Skeletal muscle satellite cell (primary cell): ENCODE data around the gene DELE1.
"Not testable (repeated sequence)": the region's sequence is repeated elsewhere in the genome, so short reads cannot be mapped to it uniquely, and the experiment has no call there.

Source experiments
- H3K27me3 ChIP-seq: 2 replicates; pipeline ENCODE4 v1.7.0; 2013; ENCODE audit warnings: low read length; ENCODE audit not compliant: control insufficient read depth, insufficient read depth
- H3K36me3 ChIP-seq: 2 replicates; pipeline ENCODE4 v1.7.0; 2013; ENCODE audit warnings: mild to moderate bottlenecking, control low read depth, low read length; ENCODE audit not compliant: insufficient read depth
- H3K4me1 ChIP-seq: 2 replicates; pipeline ENCODE4 v1.7.0; 2013; ENCODE audit warnings: low read length; ENCODE audit not compliant: control insufficient read depth, insufficient read depth
- H3K4me2 ChIP-seq: 2 replicates; pipeline ENCODE4 v1.7.0; 2013; ENCODE audit warnings: mild to moderate bottlenecking, low read length
- H3K4me3 ChIP-seq: 2 replicates; pipeline ENCODE4 v1.7.0; 2013; ENCODE audit warnings: low read length
- H3K9ac ChIP-seq: 2 replicates; pipeline ENCODE4 v1.7.0; 2013; ENCODE audit warnings: mild to moderate bottlenecking, low read depth, low read length, moderate library complexity
- H3K9me3 ChIP-seq: replicated peaks from 2 replicates; pipeline ENCODE4 v1.7.0; 2013; ENCODE audit warnings: mild to moderate bottlenecking, control low read depth, low read length

DELE1 gene

DNA sequence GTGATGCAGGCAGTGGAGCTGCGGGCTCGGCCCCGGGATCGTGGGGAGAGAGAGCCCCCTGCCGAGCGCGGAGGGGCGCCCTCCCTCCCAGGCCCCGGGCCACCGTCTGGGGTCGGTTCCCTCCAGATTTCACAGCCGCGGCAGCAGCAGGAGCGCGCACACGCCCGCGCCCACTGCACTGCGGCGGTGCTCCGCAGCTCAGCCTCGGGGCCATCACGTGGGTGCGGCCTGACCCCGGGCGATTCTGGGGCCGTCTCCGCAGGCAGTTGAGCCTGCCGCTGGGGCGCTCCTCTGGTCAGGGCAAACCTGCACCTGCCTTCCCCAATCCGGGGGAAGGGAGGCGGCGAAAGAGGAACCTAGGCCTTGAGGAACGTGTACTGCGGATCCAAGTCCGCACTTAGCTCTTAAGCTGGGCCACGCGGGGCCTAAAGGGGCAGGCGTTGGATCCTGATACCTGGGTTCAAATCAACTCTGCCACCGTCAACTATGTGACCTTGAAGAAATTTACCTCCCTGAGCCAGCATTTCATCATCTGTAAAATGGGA is 9.4 kb upstream of the DELE1 start:
- Histone ChIP-seq H3K9me3 (no peaks in the 10 kb centered on the region), H3K36me3 (no peaks in the 10 kb centered on the region), H3K4me2 (peak overlapping the region; percentile 85), H3K4me3 (peak overlapping the region; percentile 67), H3K9ac (peak overlapping the region; percentile 25), H3K4me1 (no peaks in the 10 kb centered on the region), H3K27me3 (peaks cover 53% of the 10 kb centered on the region)

DNA sequence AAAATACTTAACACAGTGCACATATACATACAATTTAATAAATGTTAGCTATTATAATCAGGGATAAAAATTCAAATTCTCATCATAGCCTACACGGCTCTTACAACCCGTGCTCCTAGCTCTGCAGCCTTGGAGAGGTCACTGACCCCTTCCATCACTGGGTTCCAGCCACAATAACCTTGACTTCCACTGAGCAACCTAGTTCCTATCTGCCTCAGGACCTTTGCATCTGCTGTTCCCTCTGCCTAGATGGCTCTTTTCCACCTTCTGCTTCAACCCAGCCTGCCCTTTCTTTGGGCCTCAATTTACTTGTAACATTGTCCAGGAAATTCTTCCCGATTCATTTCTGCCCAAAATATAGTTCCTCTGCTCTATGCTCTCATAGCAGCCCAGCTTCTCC is 8.9 kb upstream of the DELE1 start:
- Histone ChIP-seq H3K4me3 (no peak overlapping the region), H3K27me3 (peaks cover 53% of the 10 kb centered on the region), H3K9me3 (no peaks in the 10 kb centered on the region), H3K4me1 (no peaks in the 10 kb centered on the region), H3K9ac (no peak overlapping the region), H3K36me3 (no peaks in the 10 kb centered on the region), H3K4me2 (no peak overlapping the region)

DNA sequence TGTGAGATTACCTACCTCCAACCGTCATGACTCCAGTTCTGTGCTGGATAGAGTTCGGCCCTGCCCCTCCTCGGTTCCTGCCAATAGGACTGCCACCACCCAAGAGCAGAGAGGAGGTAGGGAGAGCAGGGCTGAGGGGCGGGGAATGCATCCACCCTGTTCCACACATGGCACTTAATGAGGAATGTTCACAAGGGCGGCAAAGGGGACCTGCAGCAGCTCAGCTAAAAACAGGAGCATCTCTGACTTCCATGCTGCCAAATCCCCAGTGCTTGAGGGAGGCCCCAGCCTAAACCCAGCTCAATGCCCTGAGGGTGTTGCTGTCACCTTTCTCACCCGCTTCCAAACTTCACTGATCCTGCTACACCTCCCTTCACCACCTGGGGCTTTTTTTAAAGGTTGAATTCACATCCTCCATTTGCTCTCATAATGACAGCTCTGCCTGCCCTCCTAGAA is 7.8 kb upstream of the DELE1 start:
- Histone ChIP-seq H3K9me3 (no peaks in the 10 kb centered on the region), H3K27me3 (peaks cover 50% of the 10 kb centered on the region), H3K9ac (no peak overlapping the region), H3K4me2 (no peak overlapping the region), H3K4me3 (no peak overlapping the region), H3K4me1 (no peaks in the 10 kb centered on the region), H3K36me3 (no peaks in the 10 kb centered on the region)

DNA sequence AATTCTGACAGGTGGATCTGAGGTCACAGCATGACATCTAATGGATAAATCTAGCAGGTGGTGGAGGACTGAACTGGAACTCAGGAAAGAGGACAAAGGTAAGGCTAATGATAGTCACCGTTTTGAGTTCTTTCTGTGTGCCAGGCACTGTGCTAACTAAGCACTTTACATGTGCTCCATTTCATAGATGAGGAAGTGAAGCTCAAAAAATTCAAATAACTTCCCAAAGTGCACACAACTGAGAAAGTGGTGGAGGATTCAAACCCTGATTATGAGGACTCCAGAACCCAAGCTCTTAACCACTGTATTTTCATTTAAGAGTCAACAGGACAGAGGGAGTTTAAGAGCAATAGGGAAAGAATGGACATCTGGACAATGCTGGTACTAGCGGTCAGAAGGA is 7.1 kb upstream of the DELE1 start:
- Histone ChIP-seq H3K9ac (no peak overlapping the region), H3K4me2 (no peak overlapping the region), H3K9me3 (no peaks in the 10 kb centered on the region), H3K4me1 (no peaks in the 10 kb centered on the region), H3K27me3 (peaks cover 50% of the 10 kb centered on the region), H3K36me3 (no peaks in the 10 kb centered on the region), H3K4me3 (no peak overlapping the region)

DNA sequence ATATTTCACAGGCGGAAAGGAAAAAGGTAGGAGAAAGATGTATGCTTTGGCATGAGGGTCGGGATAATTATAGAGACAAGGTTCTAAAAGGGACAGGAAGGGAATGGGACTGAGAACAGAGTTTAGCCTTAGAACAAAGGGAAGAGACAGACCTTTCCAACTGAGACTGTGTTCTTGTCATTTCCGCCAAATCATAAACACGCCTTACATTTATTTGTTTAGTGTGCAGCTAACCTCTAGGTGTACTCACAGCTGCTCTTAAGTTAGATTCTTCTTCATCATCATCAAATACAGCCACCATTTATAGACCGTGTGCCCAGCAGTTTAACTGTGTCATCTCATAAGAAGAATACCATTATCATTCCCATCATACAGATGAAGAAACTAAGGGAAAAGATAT is 5.9 kb upstream of the DELE1 start:
- Histone ChIP-seq H3K27me3 (peaks cover 50% of the 10 kb centered on the region), H3K4me1 (peaks cover 2% of the 10 kb centered on the region), H3K9ac (no peak overlapping the region), H3K9me3 (no peaks in the 10 kb centered on the region), H3K36me3 (no peaks in the 10 kb centered on the region), H3K4me2 (no peak overlapping the region), H3K4me3 (no peak overlapping the region)

DNA sequence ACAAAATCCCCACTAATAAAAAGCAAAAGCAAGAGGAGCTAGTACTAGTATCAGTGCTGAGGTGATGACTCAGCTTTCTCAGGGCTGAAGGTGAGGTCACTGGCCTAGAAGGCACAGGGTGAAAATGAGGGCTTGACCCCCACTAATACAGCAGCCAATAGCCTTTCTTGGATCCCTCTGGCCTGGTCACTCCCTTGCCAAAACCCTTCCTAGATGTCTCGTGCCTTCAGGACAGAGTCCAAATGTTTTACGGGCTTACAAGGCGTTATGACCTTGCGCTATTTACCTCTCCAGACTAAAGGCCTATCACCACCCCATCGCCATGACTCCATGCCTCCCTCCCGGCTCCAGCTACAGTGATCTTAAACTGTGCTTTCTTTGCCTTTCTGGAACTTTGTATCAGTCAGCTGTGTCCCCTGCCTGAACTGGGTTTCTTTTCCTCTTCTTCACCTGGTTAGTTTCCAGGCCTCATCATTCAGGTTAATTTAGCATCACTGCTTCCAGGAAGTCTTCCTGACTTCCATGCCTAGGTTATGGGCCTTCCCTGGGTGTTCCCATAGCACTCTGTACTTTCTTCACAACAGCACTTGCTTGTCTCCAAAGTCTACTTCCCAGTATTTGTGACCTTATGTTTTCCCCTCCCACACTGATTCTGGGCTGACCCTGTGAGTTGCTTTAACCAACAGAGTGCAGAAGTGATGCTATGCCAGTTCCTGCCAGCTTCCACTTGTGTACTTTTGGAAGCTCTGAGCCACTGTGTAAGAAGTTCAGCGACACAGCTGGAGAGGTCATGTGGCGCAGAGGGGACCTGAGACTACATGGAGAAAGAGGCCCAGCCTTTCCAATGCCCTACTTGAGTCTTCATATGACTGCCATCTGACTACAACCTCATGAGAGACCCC is 4.2 kb upstream of the DELE1 start:
- H3K9ac ChIP-seq, result no peak overlapping the region
- H3K4me3 ChIP-seq, result no peak overlapping the region
- H3K27me3 ChIP-seq, result peaks cover 33% of the 10 kb centered on the region
- no peak overlapping the region for H3K4me2 ChIP-seq
- no peaks in the 10 kb centered on the region for H3K36me3 ChIP-seq
- H3K9me3 ChIP-seq, result no peaks in the 10 kb centered on the region
- peaks cover 13% of the 10 kb centered on the region for H3K4me1 ChIP-seq

DNA sequence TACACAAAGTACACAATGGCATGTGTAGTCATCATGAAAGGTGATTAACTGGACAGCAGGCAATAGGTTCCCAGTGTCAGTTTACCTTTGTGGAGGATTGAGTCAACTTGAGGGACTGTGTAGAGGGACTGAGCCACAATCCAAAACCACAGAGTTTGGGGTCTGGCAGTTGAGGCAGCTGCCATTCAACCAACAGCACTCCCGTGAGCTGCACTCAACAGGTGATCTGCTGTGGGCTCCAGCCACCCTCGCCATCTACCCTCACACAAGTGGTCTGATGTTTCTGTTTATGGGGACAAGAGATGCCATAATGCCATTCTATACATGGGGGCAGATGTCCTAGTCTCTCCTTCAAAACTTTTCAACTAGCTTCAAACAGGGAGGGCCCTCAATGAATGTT is 2.9 kb upstream of the DELE1 start:
- Histone ChIP-seq H3K4me1 (peaks cover 13% of the 10 kb centered on the region), H3K9me3 (no peaks in the 10 kb centered on the region), H3K4me3 (no peak overlapping the region), H3K9ac (no peak overlapping the region), H3K4me2 (no peak overlapping the region), H3K36me3 (peaks cover 5% of the 10 kb centered on the region), H3K27me3 (peaks cover 22% of the 10 kb centered on the region)

DNA sequence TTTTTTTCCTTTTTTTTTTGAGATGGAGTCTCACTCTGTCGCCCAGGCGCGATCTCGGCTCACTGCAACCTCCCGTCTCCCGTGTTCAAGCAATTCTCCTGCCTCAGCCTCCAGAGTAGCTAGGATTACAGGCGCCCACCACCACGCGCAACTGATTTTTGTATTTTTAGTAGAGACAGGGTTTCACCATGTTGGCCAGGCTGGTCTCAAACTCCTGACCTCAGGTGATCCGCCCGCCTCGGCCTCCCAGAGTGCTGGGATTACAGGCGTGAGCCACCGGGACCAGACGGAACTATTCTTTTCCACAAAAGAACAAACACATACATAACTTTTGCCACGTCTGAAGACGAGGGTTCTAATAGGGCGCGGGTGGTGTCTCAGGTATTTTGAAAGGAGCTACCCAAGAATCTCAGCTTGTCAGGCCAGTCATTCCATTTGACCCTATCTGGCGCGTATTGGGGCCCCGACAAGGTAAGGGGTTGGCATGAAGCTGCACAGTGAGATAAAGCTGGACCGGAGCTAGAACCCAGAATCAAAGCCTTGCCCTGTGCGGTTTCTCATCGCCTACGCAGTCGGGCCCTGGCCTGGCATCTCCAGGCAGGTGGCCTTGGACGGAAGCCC is 734 bp upstream of the DELE1 start:
- not testable (repeated sequence) for H3K9me3 ChIP-seq
- peak overlapping the region; percentile 80 for H3K4me3 ChIP-seq

DNA sequence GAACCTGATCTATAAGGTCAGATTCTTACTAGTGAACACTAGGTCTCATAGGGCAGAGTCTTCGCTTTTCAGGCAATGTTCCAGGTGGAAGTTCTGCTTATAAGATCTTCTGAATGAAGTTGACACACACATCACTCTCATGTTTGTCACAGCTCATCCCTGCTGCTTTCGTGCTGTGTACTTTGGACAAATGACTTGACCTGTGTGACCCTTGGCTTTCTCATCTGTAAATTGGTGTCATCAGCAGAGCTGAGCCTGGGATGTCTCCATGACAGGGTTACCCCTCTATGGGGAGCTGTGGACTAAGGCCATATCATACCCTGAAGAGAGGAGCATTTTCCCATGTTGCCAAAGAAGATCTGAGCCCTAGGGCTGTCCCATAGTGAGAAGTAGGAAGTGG is 2.8 kb downstream of the DELE1 start:
- H3K4me1 ChIP-seq, result peaks cover 13% of the 10 kb centered on the region
- no peak overlapping the region for H3K4me2 ChIP-seq
- no peaks in the 10 kb centered on the region for H3K27me3 ChIP-seq
- peaks cover 56% of the 10 kb centered on the region for H3K36me3 ChIP-seq
- no peak overlapping the region for H3K4me3 ChIP-seq
- no peaks in the 10 kb centered on the region for H3K9me3 ChIP-seq
- no peak overlapping the region for H3K9ac ChIP-seq

More for the DNA sequence above, 734 bp upstream of the DELE1 start:
- Histone ChIP-seq H3K4me2 (peak overlapping the region; percentile 98), H3K4me1 (peaks cover 13% of the 10 kb centered on the region), H3K9ac (peak overlapping the region; percentile 95), H3K36me3 (peaks cover 24% of the 10 kb centered on the region)
- not testable (repeated sequence) for H3K27me3 ChIP-seq

DNA sequence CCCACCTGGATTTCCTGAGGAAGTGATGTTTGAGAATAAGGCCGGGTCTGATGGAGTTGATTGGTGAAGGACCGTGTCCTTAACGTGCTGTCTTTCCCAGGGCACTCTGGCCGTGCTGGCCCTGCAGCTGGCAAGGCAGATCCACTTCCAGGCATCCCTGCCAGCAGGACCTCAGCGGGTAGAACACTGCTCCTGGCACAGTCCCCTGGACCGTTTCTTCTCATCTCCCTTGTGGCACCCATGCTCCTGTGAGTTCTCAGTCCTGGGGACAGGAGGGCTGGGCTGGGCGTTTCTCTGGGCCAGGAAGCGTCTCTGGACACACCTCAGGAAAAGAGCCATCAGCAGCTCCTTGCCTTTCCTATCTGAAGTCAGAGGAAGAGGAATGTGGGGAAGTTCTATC is 4.4 kb downstream of the DELE1 start:
- Histone ChIP-seq H3K4me2 (no peak overlapping the region), H3K4me1 (peaks cover 8% of the 10 kb centered on the region), H3K9ac (no peak overlapping the region), H3K4me3 (no peak overlapping the region), H3K36me3 (peaks cover 70% of the 10 kb centered on the region), H3K9me3 (no peaks in the 10 kb centered on the region), H3K27me3 (no peaks in the 10 kb centered on the region)

DNA sequence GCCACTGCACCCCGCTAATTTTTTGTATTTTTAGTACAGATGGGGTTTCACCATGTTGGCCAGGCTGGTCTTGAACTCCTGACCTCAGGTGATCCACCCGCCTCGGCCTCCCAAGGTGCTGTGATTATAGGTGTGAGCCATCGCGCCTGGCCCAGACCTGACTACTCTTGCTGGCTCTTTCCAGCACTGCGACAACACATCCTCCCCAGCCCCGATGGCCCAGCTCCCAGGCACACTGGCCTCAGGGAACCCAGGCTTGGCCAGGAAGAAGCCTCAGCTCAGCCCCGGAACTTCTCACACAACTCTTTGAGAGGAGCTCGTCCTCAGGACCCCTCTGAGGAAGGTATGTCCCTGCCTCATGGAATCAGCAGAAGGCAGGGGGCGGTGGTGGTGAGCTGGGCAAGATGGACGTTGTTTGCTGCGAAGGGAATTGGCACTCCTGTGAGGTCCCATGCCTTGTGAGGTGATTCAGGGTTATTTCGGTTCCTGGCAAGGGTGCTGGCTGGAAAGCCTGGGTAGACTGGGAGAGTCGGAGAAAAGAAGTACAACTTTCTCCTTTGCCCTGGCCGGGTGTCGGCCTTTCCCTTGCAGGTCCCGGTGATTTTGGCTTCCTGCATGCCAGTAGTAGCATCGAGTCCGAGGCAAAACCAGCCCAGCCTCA is 5.9 kb downstream of the DELE1 start:
- Histone ChIP-seq H3K4me2 (no peak overlapping the region), H3K9me3 (no peaks in the 10 kb centered on the region), H3K9ac (no peak overlapping the region), H3K4me3 (no peak overlapping the region), H3K27me3 (no peaks in the 10 kb centered on the region), H3K36me3 (peaks cover 85% of the 10 kb centered on the region), H3K4me1 (no peaks in the 10 kb centered on the region)
